ENCODE results near the gene LY6G5B. TPM values are rescaled to one million over a fixed set of nuclear protein-coding genes. Genes with fewer than 3 reads are reported as not detected.

LY6G5B gene
- total RNA-seq, 2 experiments from 2014 or later, result 12.3 to 28.7 TPM

- POLR2A ChIA-PET, result no interaction called here
- no peak for TF ChIP-seq EZH2phosphoT487 (IDR thresholded peaks at IDR 0.05; ENCODE audit: borderline replicate concordance, low read depth, low read length)
- BruUV-seq (replicated peaks), result no TSS peak
- no peak for DNase-seq (ENCODE audit: low spot score)
- Histone ChIP-seq H3K27ac (ENCODE audit: low read depth, low read length, poor library complexity, severe bottlenecking) (no peak overlapping the region), H3K4me1 (ENCODE audit: insufficient read depth, low read length, poor library complexity, severe bottlenecking) (peaks cover 21% of the 10 kb centered on the region), H3K9me2 (ENCODE audit: insufficient read depth, low read length) (no peaks in the 10 kb centered on the region), H3K79me2 (ENCODE audit: insufficient read depth, low read depth, low read length) (peaks cover 54% of the 10 kb centered on the region), H3K9me3 (ENCODE audit: low read length) (no peaks in the 10 kb centered on the region), H3K36me3 (ENCODE audit: insufficient read depth, low read length) (peaks cover 82% of the 10 kb centered on the region), H2AFZ (ENCODE audit: low read length) (no peak overlapping the region), H3K4me3 (ENCODE audit: low read depth, low read length, poor library complexity, severe bottlenecking) (no peak overlapping the region), H3K4me2 (ENCODE audit: low read length) (no peak overlapping the region), H4K20me1 (ENCODE audit: insufficient read depth, low read length) (peaks cover 18% of the 10 kb centered on the region)
- CTCF ChIA-PET (ENCODE audit: unreplicated experiment), result no interaction called here
- intact Hi-C loops (cut with micrococcal nuclease; ENCODE audit: unreplicated experiment), result loop anchor here (5.0 kb wide), 1 partner anchor 163 kb away; no protein-coding TSS in a partner anchor
These were observed 45.7 kb upstream of the LY6G5B start for GRCh38 chr6:31624070-31624469.

- Histone ChIP-seq H3K79me2 (ENCODE audit: insufficient read depth, low read depth, low read length) (peaks cover 41% of the 10 kb centered on the region), H3K9me3 (ENCODE audit: low read length) (no peaks in the 10 kb centered on the region), H3K9me2 (ENCODE audit: insufficient read depth, low read length) (no peaks in the 10 kb centered on the region), H3K4me3 (ENCODE audit: low read depth, low read length, poor library complexity, severe bottlenecking) (no peak overlapping the region), H3K36me3 (ENCODE audit: insufficient read depth, low read length) (peaks cover 100% of the 10 kb centered on the region), H3K27ac (ENCODE audit: low read depth, low read length, poor library complexity, severe bottlenecking) (no peak overlapping the region), H4K20me1 (ENCODE audit: insufficient read depth, low read length) (peaks cover 11% of the 10 kb centered on the region), H2AFZ (ENCODE audit: low read length) (no peak overlapping the region), H3K4me1 (ENCODE audit: insufficient read depth, low read length, poor library complexity, severe bottlenecking) (peaks cover 10% of the 10 kb centered on the region), H3K4me2 (ENCODE audit: low read length) (no peak overlapping the region)
- TF ChIP-seq CTCF (conservative IDR thresholded peaks at IDR 0.05; ENCODE audit: low read length) (no peak), EZH2phosphoT487 (IDR thresholded peaks at IDR 0.05; ENCODE audit: borderline replicate concordance, low read depth, low read length) (no peak)
- ChIA-PET CTCF (ENCODE audit: unreplicated experiment) (no interaction called here), POLR2A (interaction anchor here (1.2 to 1.3 kb wide), 2 partner anchors 16 to 24 kb away, joined by 3 to 4 read pairs; no protein-coding TSS in a partner anchor)
- no TSS peak for BruUV-seq (replicated peaks)
- DNase-seq (ENCODE audit: low spot score), result no peak
- intact Hi-C loops (cut with micrococcal nuclease; ENCODE audit: unreplicated experiment), result no loop called here
These were observed 42.8 kb upstream of the LY6G5B start for GRCh38 chr6:31626952-31627351.

- Histone ChIP-seq H4K20me1 (ENCODE audit: insufficient read depth, low read length) (peaks cover 6% of the 10 kb centered on the region), H3K4me3 (ENCODE audit: low read depth, low read length, poor library complexity, severe bottlenecking) (no peak overlapping the region), H2AFZ (ENCODE audit: low read length) (no peak overlapping the region), H3K27ac (ENCODE audit: low read depth, low read length, poor library complexity, severe bottlenecking) (no peak overlapping the region), H3K4me2 (ENCODE audit: low read length) (no peak overlapping the region), H3K36me3 (ENCODE audit: insufficient read depth, low read length) (peaks cover 100% of the 10 kb centered on the region), H3K9me3 (ENCODE audit: low read length) (no peaks in the 10 kb centered on the region), H3K4me1 (ENCODE audit: insufficient read depth, low read length, poor library complexity, severe bottlenecking) (peaks cover 1% of the 10 kb centered on the region), H3K79me2 (ENCODE audit: insufficient read depth, low read depth, low read length) (peaks cover 33% of the 10 kb centered on the region), H3K9me2 (ENCODE audit: insufficient read depth, low read length) (no peaks in the 10 kb centered on the region)
- TF ChIP-seq CTCF (conservative IDR thresholded peaks at IDR 0.05; ENCODE audit: low read length), result no peak
- TF ChIP-seq EZH2phosphoT487 (IDR thresholded peaks at IDR 0.05; ENCODE audit: borderline replicate concordance, low read depth, low read length), result no peak
- CTCF ChIA-PET (ENCODE audit: unreplicated experiment), result no interaction called here
- intact Hi-C loops (cut with micrococcal nuclease; ENCODE audit: unreplicated experiment), result no loop called here
- BruUV-seq (replicated peaks), result no TSS peak
- DNase-seq (ENCODE audit: low spot score), result no peak
- POLR2A ChIA-PET, result interaction anchor here (1.2 to 1.3 kb wide), 2 partner anchors 15 to 24 kb away, joined by 3 to 4 read pairs; no protein-coding TSS in a partner anchor
These were observed 42.0 kb upstream of the LY6G5B start for GRCh38 chr6:31627690-31628287.
